G401.6 (cell line): ENCODE measurements around the gene ZNF3.

Experiments
- FAIRE-seq: peaks from 2 replicates; lab custom pipeline; 2012; peaks lifted over from hg19 to GRCh38; lab: Jason Lieb, UNC

The ZNF3 gene

DNA sequence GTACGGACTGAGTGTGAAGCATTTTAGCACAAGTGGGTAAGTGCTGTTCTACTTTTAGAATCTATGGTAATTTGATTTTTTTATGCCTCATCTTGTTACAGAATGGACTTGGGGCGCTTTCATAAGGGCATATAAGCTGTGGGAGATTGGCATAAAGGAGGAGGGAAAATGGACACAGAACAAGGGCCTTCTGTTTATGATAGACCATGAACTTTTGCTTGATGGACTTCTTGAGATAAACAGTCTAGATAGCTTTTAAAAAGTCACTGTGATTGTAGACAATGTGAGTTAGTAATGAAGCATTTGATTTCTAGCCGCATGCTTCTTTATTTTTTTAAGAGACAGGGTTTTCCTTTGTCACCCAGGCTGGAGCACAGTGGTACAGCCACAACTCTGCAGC is 29.9 kb downstream of the ZNF3 start:
- no peak for FAIRE-seq

GRCh38 chr7:100049441-100050291 is 31.9 kb downstream of the ZNF3 start, which contains the start of gene ZSCAN21:
ZSCAN21 (plus strand) TSS chr7:100049774; CDS start chr7:100057007, 7,233 bp downstream.
- no peak for FAIRE-seq

GRCh38 chr7:100048680-100049079 is 32.8 kb downstream of the ZNF3 start:
- no peak for FAIRE-seq

DNA sequence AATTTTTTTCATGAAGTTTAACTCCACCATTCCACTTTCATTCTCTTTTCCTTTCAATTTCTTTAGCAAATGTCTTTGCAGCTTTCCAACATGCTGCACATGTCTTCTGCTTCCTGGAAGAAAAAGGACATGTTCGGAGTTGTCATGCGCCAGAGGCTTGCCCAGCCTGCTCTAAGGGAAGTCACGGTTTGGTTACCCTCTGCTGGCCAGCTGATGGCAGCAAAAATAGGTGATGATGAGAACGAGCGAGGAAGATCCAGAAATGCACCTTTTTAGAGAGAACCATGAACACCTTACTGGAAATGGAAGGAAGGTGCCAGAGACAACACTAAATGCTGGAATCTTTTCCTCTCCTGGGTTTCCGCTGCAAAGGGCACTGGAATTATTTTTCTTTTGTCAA is 36.8 kb downstream of the ZNF3 start:
- no peak for FAIRE-seq

DNA sequence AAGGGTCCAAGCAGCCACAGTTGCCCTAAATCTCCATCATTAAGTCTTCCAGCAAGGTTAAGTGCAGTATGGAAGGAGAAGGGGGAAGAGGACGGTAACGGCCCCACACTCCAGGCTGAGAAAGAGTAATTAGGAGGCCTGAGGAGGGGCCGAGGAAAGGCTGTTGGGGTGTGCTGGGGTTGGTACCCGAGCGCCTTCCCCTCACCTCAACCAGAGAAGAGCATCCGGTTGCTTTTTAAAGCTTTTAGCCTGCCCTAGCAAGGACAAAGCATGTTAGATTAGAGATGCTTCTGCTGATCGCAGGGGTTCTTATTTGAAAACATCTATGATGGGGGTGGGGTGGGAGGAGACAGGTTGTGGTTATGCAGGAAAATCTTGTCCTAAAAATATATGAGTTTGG is 40.9 kb downstream of the ZNF3 start:
- FAIRE-seq = no peak

DNA sequence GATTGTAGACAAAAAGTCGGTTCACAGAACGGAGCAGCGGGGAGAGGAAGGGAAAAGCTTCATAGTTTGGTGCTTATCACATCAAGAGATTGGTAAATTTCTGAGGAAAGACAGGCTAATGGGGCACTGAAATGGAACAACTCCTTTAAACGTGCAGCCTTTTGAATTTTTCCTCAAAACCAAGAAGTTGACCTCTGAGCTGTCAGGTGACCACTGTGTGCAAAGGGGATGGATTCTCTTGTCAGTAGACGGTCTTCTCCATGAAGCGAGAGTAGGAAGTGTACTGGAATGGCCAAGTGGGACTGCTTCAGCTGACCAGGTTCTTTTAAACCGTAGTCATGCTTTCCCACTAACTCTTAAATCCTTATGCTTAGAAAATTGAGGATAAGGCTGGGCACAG is 43.2 kb downstream of the ZNF3 start:
- FAIRE-seq = no peak

- FAIRE-seq = no peak
Measured at GRCh38 chr7:100035876-100036275, 45.6 kb downstream of the ZNF3 start.

- no peak for FAIRE-seq
Measured at GRCh38 chr7:100034871-100035510, 46.5 kb downstream of the ZNF3 start.

GRCh38 chr7:100033526-100033925 is 48.0 kb downstream of the ZNF3 start:
- FAIRE-seq = no peak

DNA sequence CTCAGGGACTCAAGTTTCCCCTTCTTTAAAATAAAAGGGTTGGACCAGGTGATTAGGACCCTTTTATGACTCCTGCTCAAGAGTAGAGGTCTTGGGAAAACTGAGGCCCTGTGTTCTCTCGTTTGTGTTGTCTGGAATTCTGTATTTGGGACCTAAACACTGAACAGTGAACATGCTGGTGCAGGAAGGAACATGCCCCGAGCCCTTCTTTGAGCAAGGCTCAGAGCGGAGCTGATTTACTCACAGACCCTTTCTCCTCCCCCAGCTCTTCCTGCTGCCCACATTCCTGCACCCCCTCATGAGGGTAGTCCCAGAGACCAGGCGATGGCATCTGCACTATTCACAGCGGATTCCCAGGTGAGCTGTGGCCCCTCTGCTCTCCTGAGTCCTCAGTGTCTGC is 51.9 kb downstream of the ZNF3 start:
- no peak for FAIRE-seq

- no peak for FAIRE-seq
Measured at GRCh38 chr7:100027197-100027596, 54.3 kb downstream of the ZNF3 start.

DNA sequence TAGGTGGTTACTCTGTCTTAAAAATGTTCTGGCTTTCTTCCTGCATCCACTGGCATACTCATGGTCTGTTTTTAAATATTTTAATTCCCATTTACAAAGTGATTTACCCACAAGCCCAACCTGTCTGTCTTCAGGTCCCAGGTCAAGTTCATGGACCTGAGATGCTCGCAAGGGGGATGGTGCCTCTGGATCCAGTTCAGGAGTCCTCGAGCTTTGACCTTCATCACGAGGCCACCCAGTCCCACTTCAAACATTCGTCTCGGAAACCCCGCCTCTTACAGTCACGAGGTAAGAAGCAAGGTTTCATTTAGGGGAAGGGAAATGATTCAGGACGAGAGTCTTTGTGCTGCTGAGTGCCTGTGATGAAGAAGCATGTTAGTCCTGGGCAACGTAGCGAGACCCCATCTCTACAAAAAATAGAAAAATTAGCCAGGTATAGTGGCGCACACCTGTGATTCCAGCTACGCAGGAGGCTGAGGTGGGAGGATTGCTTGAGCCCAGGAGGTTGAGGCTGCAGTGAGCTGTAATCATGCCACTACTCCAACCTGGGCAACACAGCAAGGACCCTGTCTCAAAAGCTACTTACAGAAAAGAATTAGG is 57.4 kb downstream of the ZNF3 start:
- FAIRE-seq = no peak

GRCh38 chr7:100023526-100023925 is 58.0 kb downstream of the ZNF3 start:
- FAIRE-seq = no peak

GRCh38 chr7:100022621-100023020 is 58.9 kb downstream of the ZNF3 start:
- no peak for FAIRE-seq

DNA sequence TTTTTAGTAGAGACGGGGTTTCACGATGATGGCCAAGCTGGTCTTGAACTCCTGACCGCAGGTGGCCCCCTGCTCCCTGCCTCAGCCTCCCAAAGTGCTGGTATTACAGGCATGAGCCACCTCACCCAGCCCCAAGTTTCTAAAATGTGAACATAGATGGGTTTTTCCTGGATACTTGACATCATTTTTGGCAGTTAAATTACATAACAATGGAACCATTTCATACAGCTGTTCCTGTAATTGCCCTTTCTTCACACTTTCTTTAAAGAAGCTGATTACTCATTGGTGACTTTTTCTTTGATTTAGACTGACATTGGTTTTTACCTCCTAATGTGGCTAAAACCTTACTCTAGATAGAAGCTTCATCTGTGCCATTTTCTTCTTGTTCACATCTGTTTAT is 60.2 kb downstream of the ZNF3 start:
- FAIRE-seq = no peak
